Left forelimb (tissue), 1 donor: ENCODE data around the gene NOC2L.
A peak's percentile ranks its signal among the peaks of the same experiment; 100 is the strongest.

Experiments used
- DNase-seq: peaks from one replicate; pipeline ENCODE4 v3.0.0-alpha.2; 2018; ENCODE audit warnings: low spot score

NOC2L gene

GRCh38 chr1:942864-943533, 16.1 kb downstream of the NOC2L start:
- no peak for DNase-seq

- DNase-seq = no peak
These were observed 16.6 kb downstream of the NOC2L start for GRCh38 chr1:942411-942821.

GRCh38 chr1:941588-942383, 17.3 kb downstream of the NOC2L start:
- peak; percentile 88 for DNase-seq

- DNase-seq = no peak
These were observed 18.0 kb downstream of the NOC2L start for GRCh38 chr1:941015-941587.

- DNase-seq = peak; percentile 84
These were observed 18.7 kb downstream of the NOC2L start for GRCh38 chr1:940107-941014.

- DNase-seq = no peak
These were observed 19.4 kb downstream of the NOC2L start for GRCh38 chr1:939511-940106.

GRCh38 chr1:938711-939489, 20.2 kb downstream of the NOC2L start:
- no peak for DNase-seq

- no peak for DNase-seq
These were observed 20.9 kb downstream of the NOC2L start for GRCh38 chr1:938088-938683.

GRCh38 chr1:937521-937920, 21.5 kb downstream of the NOC2L start:
- no peak for DNase-seq

- no peak for DNase-seq
These were observed 22.4 kb downstream of the NOC2L start for GRCh38 chr1:936348-937264.

GRCh38 chr1:935751-936231, 23.3 kb downstream of the NOC2L start:
- DNase-seq = no peak

- no peak for DNase-seq
These were observed 23.9 kb downstream of the NOC2L start for GRCh38 chr1:934991-935750.

- DNase-seq = no peak
These were observed 25.5 kb downstream of the NOC2L start for GRCh38 chr1:933603-933940.

- no peak for DNase-seq
These were observed 26.1 kb downstream of the NOC2L start for GRCh38 chr1:932776-933602.

GRCh38 chr1:932173-932510, 26.9 kb downstream of the NOC2L start:
- DNase-seq = no peak

GRCh38 chr1:931380-932172, 27.5 kb downstream of the NOC2L start:
- no peak for DNase-seq

- DNase-seq = no peak
These were observed 28.4 kb downstream of the NOC2L start for GRCh38 chr1:930633-931138.
